GM12875 (cell line): ENCODE results near the gene CREB5.

Source experiments
- H3K4me3 ChIP-seq: one replicate; pipeline ENCODE4 v1.5.1; 2011; ENCODE audit warnings: low read depth, low read length, control low read depth
- CTCF ChIP-seq: IDR thresholded peaks from 2 replicates; pipeline ENCODE4 v1.5.1; 2011; ENCODE audit warnings: low read depth, mild to moderate bottlenecking, control low read depth, inconsistent platforms, low read length, moderate library complexity, borderline replicate concordance; ENCODE audit not compliant: insufficient read depth

CREB5 gene

GRCh38 chr7:28406192-28406591, 6.1 kb upstream of the CREB5 start:
- no peak overlapping the region for H3K4me3 ChIP-seq
- no peak for TF ChIP-seq CTCF

GRCh38 chr7:28407651-28408050, 4.7 kb upstream of the CREB5 start:
- H3K4me3 ChIP-seq: no peak overlapping the region
- no peak for TF ChIP-seq CTCF

GRCh38 chr7:28408105-28408959, 4.0 kb upstream of the CREB5 start:
- H3K4me3 ChIP-seq: no peak overlapping the region
- TF ChIP-seq CTCF: no peak

- TF ChIP-seq CTCF: no peak
- H3K4me3 ChIP-seq: peak overlapping the region; percentile 75
These were observed 3.2 kb upstream of the CREB5 start for GRCh38 chr7:28408960-28409715.

- H3K4me3 ChIP-seq: peak overlapping the region; percentile 75
- no peak for TF ChIP-seq CTCF
These were observed 2.3 kb upstream of the CREB5 start for GRCh38 chr7:28409716-28410627.

GRCh38 chr7:28410628-28411531, 1.4 kb upstream of the CREB5 start:
- TF ChIP-seq CTCF: no peak
- peak overlapping the region; percentile 75 for H3K4me3 ChIP-seq
